Measurements from ENCODE around the gene CA9. TPM values are rescaled to one million over a fixed set of nuclear protein-coding genes. Genes with fewer than 3 reads are reported as not detected.
A peak's percentile ranks its signal among the peaks of the same experiment; 100 is the strongest.

Gene CA9
- polyA plus RNA-seq, 1 experiment, result 1.2 TPM

- no peak overlapping the region for H3K27ac ChIP-seq (ENCODE audit: low read depth, low read length)
- no peak overlapping the region for H3K4me3 ChIP-seq (ENCODE audit: low read depth, low read length)
- ChIA-PET POLR2A (interaction anchor here (0.7 to 3.8 kb wide), 13 partner anchors 9 to 49 kb away, joined by 3 to 34 read pairs (median 6); partner anchors contain the start of genes ARHGEF39, CCDC107, CREB3 and RMRP), CTCF (interaction anchor here (0.6 to 4.4 kb wide), 22 partner anchors 11 to 143 kb away, joined by 3 to 48 read pairs (median 8); partner anchors contain the start of genes ARHGEF39, CA9, CCDC107 and RMRP)
- TF ChIP-seq, protein P1, sequence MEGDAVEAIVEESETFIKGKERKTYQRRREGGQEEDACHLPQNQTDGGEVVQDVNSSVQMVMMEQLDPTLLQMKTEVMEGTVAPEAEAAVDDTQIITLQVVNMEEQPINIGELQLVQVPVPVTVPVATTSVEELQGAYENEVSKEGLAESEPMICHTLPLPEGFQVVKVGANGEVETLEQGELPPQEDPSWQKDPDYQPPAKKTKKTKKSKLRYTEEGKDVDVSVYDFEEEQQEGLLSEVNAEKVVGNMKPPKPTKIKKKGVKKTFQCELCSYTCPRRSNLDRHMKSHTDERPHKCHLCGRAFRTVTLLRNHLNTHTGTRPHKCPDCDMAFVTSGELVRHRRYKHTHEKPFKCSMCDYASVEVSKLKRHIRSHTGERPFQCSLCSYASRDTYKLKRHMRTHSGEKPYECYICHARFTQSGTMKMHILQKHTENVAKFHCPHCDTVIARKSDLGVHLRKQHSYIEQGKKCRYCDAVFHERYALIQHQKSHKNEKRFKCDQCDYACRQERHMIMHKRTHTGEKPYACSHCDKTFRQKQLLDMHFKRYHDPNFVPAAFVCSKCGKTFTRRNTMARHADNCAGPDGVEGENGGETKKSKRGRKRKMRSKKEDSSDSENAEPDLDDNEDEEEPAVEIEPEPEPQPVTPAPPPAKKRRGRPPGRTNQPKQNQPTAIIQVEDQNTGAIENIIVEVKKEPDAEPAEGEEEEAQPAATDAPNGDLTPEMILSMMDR (IDR thresholded peaks at IDR 0.05; ENCODE audit: low read depth, low read length), result peak; percentile 86
- no peak for DNase-seq (ENCODE audit: low read depth, low spot score)
- H3K9me3 ChIP-seq (ENCODE audit: control insufficient read depth, insufficient read depth, low read length), result no peaks in the 10 kb centered on the region
- H3K27me3 ChIP-seq (ENCODE audit: control insufficient read depth, insufficient read depth, low read length), result no peaks in the 10 kb centered on the region
Measured at GRCh38 chr9:35696520-35697215, 22.9 kb downstream of the CA9 start.

- no peak overlapping the region for H3K4me3 ChIP-seq (ENCODE audit: low read depth, low read length)
- TF ChIP-seq, protein P1 (IDR thresholded peaks at IDR 0.05; ENCODE audit: low read depth, low read length), result no peak
- no peaks in the 10 kb centered on the region for H3K9me3 ChIP-seq (ENCODE audit: control insufficient read depth, insufficient read depth, low read length)
- ChIA-PET CTCF (interaction anchor here (1.1 to 4.4 kb wide), 12 partner anchors 10 to 49 kb away, joined by 4 to 48 read pairs (median 16); partner anchors contain the start of genes ARHGEF39, CCDC107, RMRP and TLN1), POLR2A (interaction anchor here (1.3 to 3.8 kb wide), 6 partner anchors 31 to 50 kb away, joined by 3 to 34 read pairs (median 6); partner anchors contain the start of genes CCDC107, CREB3, RMRP and TLN1)
- no peak for DNase-seq (ENCODE audit: low read depth, low spot score)
- no peaks in the 10 kb centered on the region for H3K27me3 ChIP-seq (ENCODE audit: control insufficient read depth, insufficient read depth, low read length)
- no peak overlapping the region for H3K27ac ChIP-seq (ENCODE audit: low read depth, low read length)
Measured at GRCh38 chr9:35697486-35697885, 23.8 kb downstream of the CA9 start.

GRCh38 chr9:35698231-35698630 is 24.5 kb downstream of the CA9 start:
- CTCF ChIA-PET, result interaction anchor here (1.2 to 4.4 kb wide), 5 partner anchors 10 to 37 kb away, joined by 4 to 48 read pairs (median 24); no protein-coding TSS in a partner anchor
- TF ChIP-seq, protein P1 (IDR thresholded peaks at IDR 0.05; ENCODE audit: low read depth, low read length), result no peak
- no peak overlapping the region for H3K27ac ChIP-seq (ENCODE audit: low read depth, low read length)
- H3K4me3 ChIP-seq (ENCODE audit: low read depth, low read length), result no peak overlapping the region
- H3K9me3 ChIP-seq (ENCODE audit: control insufficient read depth, insufficient read depth, low read length), result no peaks in the 10 kb centered on the region
- POLR2A ChIA-PET, result interaction anchor here (1.6 kb wide), 1 partner anchor 34 kb away, joined by 5 read pairs; the partner anchor contains the start of genes CREB3 and TLN1
- no peaks in the 10 kb centered on the region for H3K27me3 ChIP-seq (ENCODE audit: control insufficient read depth, insufficient read depth, low read length)
- no peak for DNase-seq (ENCODE audit: low read depth, low spot score)

DNA sequence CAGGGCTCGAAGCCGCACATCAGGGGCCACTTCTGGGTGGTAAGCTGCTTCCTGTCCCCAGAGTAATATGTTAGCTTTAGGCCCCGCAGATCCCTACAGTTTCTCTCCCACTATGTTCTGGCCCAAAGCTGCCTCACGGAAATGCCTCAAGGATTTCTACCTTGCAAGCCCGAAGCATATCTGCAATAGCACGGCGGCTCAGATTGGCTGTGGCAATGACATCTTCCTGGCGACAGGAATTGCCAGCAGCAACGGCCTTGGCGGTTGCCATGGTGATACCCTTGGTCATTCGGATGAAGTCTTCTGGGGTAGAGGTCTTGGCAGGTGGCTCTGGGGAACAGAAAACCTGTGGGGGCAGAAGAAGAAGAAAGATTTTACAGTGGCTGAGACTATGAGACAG is 26.3 kb downstream of the CA9 start:
- CTCF ChIA-PET, result interaction anchor here (1.2 kb wide), 1 partner anchor 35 kb away, joined by 3 read pairs; the partner anchor contains the start of gene ARHGEF39
- DNase-seq (ENCODE audit: low read depth, low spot score), result no peak
- TF ChIP-seq, protein P1 (IDR thresholded peaks at IDR 0.05; ENCODE audit: low read depth, low read length), result no peak
- H3K27ac ChIP-seq (ENCODE audit: low read depth, low read length), result no peak overlapping the region
- no peak overlapping the region for H3K4me3 ChIP-seq (ENCODE audit: low read depth, low read length)
- POLR2A ChIA-PET, result no interaction called here
- H3K27me3 ChIP-seq (ENCODE audit: control insufficient read depth, insufficient read depth, low read length), result no peaks in the 10 kb centered on the region
- H3K9me3 ChIP-seq (ENCODE audit: control insufficient read depth, insufficient read depth, low read length), result no peaks in the 10 kb centered on the region

DNA sequence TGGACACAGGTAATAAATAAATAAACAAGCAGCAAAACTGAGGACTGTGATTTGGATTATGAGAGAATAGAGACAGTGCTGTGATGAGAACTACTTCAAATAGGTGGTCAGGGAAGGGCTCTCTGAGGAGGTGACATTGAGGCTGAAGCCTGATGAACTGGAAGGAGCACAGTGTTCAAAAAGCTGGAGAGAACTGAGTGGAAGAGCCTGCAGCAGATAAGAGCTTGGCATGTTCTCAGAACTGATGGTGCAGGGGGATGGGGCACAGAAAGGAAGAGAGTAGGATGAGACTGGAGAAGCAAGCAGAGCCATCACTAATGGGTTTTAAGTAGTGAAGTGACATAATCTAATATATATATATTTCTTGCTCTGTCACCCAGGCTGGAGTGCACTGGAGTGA is 27.2 kb downstream of the CA9 start:
- no peaks in the 10 kb centered on the region for H3K27me3 ChIP-seq (ENCODE audit: control insufficient read depth, insufficient read depth, low read length)
- CTCF ChIA-PET, result interaction anchor here (1.0 to 1.2 kb wide), 2 partner anchors 36 to 97 kb away, joined by 3 read pairs; partner anchors contain the start of gene ARHGEF39
- no peak overlapping the region for H3K4me3 ChIP-seq (ENCODE audit: low read depth, low read length)
- POLR2A ChIA-PET, result interaction anchor here (0.6 to 1.1 kb wide), 3 partner anchors 13 to 604 kb away, joined by 3 read pairs; partner anchors contain the start of genes CREB3 and TLN1
- no peak overlapping the region for H3K27ac ChIP-seq (ENCODE audit: low read depth, low read length)
- DNase-seq (ENCODE audit: low read depth, low spot score), result no peak
- TF ChIP-seq, protein P1 (IDR thresholded peaks at IDR 0.05; ENCODE audit: low read depth, low read length), result no peak
- no peaks in the 10 kb centered on the region for H3K9me3 ChIP-seq (ENCODE audit: control insufficient read depth, insufficient read depth, low read length)
